ENCODE results near the gene ANOS1.

ANOS1 gene

GRCh38 chrX:8636497-8636896, 95.4 kb downstream of the ANOS1 start:
- Histone ChIP-seq H3K4me2 (ENCODE audit: low read depth, low read length, poor library complexity, severe bottlenecking) (no peak overlapping the region), H3K27ac (ENCODE audit: low read depth, low read length) (no peak overlapping the region), H3K9me2 (replicated peaks; ENCODE audit: insufficient read depth, low read length) (no peaks in the 10 kb centered on the region), H2AFZ (ENCODE audit: low read depth, low read length, severe bottlenecking) (no peak overlapping the region), H3K27me3 (ENCODE audit: low read length) (no peaks in the 10 kb centered on the region), H3K9ac (ENCODE audit: low read length) (no peak overlapping the region), H3K36me3 (ENCODE audit: low read length) (no peaks in the 10 kb centered on the region), H4K20me1 (ENCODE audit: low read depth, low read length) (no peaks in the 10 kb centered on the region), H3K79me2 (ENCODE audit: insufficient read depth, low read length) (no peaks in the 10 kb centered on the region), H3K4me3 (ENCODE audit: insufficient read depth, low read length, poor library complexity, severe bottlenecking) (no peak overlapping the region), H3K9me3 (ENCODE audit: insufficient read depth, low read length) (no peaks in the 10 kb centered on the region), H3F3A (ENCODE audit: insufficient read depth) (no peaks in the 10 kb centered on the region)
- TF ChIP-seq CTCF (IDR thresholded peaks at IDR 0.05; ENCODE audit: insufficient read depth, low read length, poor library complexity, severe bottlenecking) (no peak), EZH2phosphoT487 (conservative IDR thresholded peaks at IDR 0.05; ENCODE audit: low read length) (no peak)

GRCh38 chrX:8635812-8636211, 96.1 kb downstream of the ANOS1 start:
- H3K27me3 ChIP-seq (ENCODE audit: low read length): no peaks in the 10 kb centered on the region

GRCh38 chrX:8632924-8633323, 99.0 kb downstream of the ANOS1 start:
- H3K9ac ChIP-seq (ENCODE audit: low read length): no peak overlapping the region
- no peak overlapping the region for H3K27ac ChIP-seq (ENCODE audit: low read depth, low read length)
- no peaks in the 10 kb centered on the region for H3F3A ChIP-seq (ENCODE audit: insufficient read depth)
- H3K9me3 ChIP-seq (ENCODE audit: insufficient read depth, low read length): no peaks in the 10 kb centered on the region
- H3K4me2 ChIP-seq (ENCODE audit: low read depth, low read length, poor library complexity, severe bottlenecking): no peak overlapping the region
- no peaks in the 10 kb centered on the region for H3K27me3 ChIP-seq (ENCODE audit: low read length)
- H3K79me2 ChIP-seq (ENCODE audit: insufficient read depth, low read length): no peaks in the 10 kb centered on the region
- H2AFZ ChIP-seq (ENCODE audit: low read depth, low read length, severe bottlenecking): no peak overlapping the region
- TF ChIP-seq EZH2phosphoT487 (conservative IDR thresholded peaks at IDR 0.05; ENCODE audit: low read length): no peak
- no peak for TF ChIP-seq CTCF (IDR thresholded peaks at IDR 0.05; ENCODE audit: insufficient read depth, low read length, poor library complexity, severe bottlenecking)
- no peaks in the 10 kb centered on the region for H4K20me1 ChIP-seq (ENCODE audit: low read depth, low read length)
- no peaks in the 10 kb centered on the region for H3K36me3 ChIP-seq (ENCODE audit: low read length)
- no peak overlapping the region for H3K4me3 ChIP-seq (ENCODE audit: insufficient read depth, low read length, poor library complexity, severe bottlenecking)
- no peaks in the 10 kb centered on the region for H3K9me2 ChIP-seq (replicated peaks; ENCODE audit: insufficient read depth, low read length)

More at GRCh38 chrX:8635812-8636211, 96.1 kb downstream of the ANOS1 start:
- Histone ChIP-seq H3K9me3 (ENCODE audit: insufficient read depth, low read length) (no peaks in the 10 kb centered on the region), H2AFZ (ENCODE audit: low read depth, low read length, severe bottlenecking) (no peak overlapping the region), H3F3A (ENCODE audit: insufficient read depth) (no peaks in the 10 kb centered on the region), H3K79me2 (ENCODE audit: insufficient read depth, low read length) (no peaks in the 10 kb centered on the region), H3K4me2 (ENCODE audit: low read depth, low read length, poor library complexity, severe bottlenecking) (no peak overlapping the region), H3K27ac (ENCODE audit: low read depth, low read length) (no peak overlapping the region), H4K20me1 (ENCODE audit: low read depth, low read length) (no peaks in the 10 kb centered on the region), H3K4me3 (ENCODE audit: insufficient read depth, low read length, poor library complexity, severe bottlenecking) (no peak overlapping the region), H3K36me3 (ENCODE audit: low read length) (no peaks in the 10 kb centered on the region), H3K9ac (ENCODE audit: low read length) (no peak overlapping the region), H3K9me2 (replicated peaks; ENCODE audit: insufficient read depth, low read length) (no peaks in the 10 kb centered on the region)
- TF ChIP-seq CTCF (IDR thresholded peaks at IDR 0.05; ENCODE audit: insufficient read depth, low read length, poor library complexity, severe bottlenecking) (no peak), EZH2phosphoT487 (conservative IDR thresholded peaks at IDR 0.05; ENCODE audit: low read length) (no peak)
